Activated CD4-positive, alpha-beta memory T cell treated with anti-CD3 and anti-CD28 coated beads, Interleukin-2, amount 10 ng/mL, durations not matched to agents 7 days and 5 days (primary cell): ENCODE results near the gene ZNF569. TPM values are rescaled to one million over a fixed set of nuclear protein-coding genes. Genes with fewer than 3 reads are reported as not detected.
"Not testable (repeated sequence)": the region's sequence is repeated elsewhere in the genome, so short reads cannot be mapped to it uniquely, and the experiment has no call there.

ENCODE experiments used
- CTCF ChIA-PET: fragments of 350-600 bp; sonication (Branson Sonifier 250); formaldehyde crosslinking; loops from one replicate; lab custom pipeline; 2021; ENCODE audit warnings: antibody characterized with exemption, inconsistent platforms; lab: Charles Lee
- POLR2A ChIA-PET: fragments of 350-600 bp; sonication (Branson Sonifier 250); formaldehyde crosslinking; loops from one replicate; lab custom pipeline; 2021; ENCODE audit warnings: antibody characterized with exemption; lab: Charles Lee
- DNase-seq: peaks from one replicate; pipeline ENCODE4 v3.0.0-alpha.2; 2020
- H3K27ac Mint-ChIP-seq: one replicate; pipeline ENCODE4 v1.8.0; 2021; ENCODE audit warnings: mild to moderate bottlenecking, mixed read lengths
- H3K27me3 Mint-ChIP-seq: one replicate; pipeline ENCODE4 v1.8.0; 2021; ENCODE audit warnings: mixed read lengths
- H3K36me3 Mint-ChIP-seq: one replicate; pipeline ENCODE4 v1.8.0; 2021; ENCODE audit warnings: low read depth, mixed read lengths
- H3K4me1 Mint-ChIP-seq: one replicate; pipeline ENCODE4 v1.8.0; 2021; ENCODE audit warnings: mixed read lengths
- H3K4me3 Mint-ChIP-seq: one replicate; pipeline ENCODE4 v1.8.0; 2021; ENCODE audit warnings: mild to moderate bottlenecking, mixed read lengths
- H3K9me3 Mint-ChIP-seq: one replicate; pipeline ENCODE4 v1.8.0; 2021; ENCODE audit warnings: mixed read lengths
- total RNA-seq, 2 experiments: library from RNA; stranded (reverse); gene quantifications; one replicate each; pipeline ENCODE4 v1.2.3, GENCODE V29; 2021

The ZNF569 gene
- total RNA-seq, 2 experiments from 2014 or later: 6.4 to 7.6 TPM

DNA sequence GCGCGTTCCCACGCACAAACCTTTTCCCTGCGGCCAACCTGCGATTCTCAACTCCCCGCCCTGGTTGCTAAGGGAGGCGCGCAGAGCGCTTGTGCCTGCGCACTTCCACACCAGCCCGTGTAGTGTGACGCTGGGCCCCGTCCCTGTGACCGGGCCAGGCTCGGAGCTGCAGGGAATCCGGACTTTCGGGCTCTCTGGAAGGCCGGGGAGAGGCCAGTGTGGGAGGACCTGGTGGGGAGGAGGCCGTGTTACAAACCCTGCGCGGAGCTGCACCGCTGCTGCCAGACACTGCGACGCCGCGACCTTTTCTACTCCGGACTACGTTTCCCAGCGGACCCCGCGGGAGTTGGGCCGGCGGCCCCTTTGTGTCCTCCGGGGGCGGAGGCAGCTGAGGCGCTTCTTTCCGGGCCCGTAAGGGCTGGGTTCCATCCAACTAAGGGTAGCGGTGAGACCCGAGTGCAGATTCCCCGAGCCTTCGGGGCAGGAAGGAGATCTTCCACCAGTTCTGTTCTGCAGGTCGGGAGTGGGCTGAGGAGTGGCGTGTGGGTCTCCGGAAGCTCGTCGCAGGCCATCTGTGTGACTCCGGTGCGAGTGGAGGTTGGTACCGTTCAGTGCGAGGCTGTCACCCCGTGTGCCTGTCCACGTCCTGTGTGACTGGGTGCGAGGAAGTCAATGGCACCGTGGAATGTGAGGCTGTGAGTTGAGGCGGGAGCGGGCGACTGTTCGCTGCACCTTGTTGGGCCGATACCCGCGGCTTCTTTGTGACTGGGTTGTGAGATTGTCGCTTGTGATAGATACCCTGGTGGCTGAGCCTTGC is 1.9 kb upstream of the ZNF569 start, which contains the start of gene ZNF570:
Gene ZNF570, plus strand, starts transcription at position 396 of the 817 bp plus-strand sequence. CDS start 999 bp downstream, outside the sequence.
- H3K27me3 Mint-ChIP-seq: no peaks in the 10 kb centered on the region

GRCh38 chr19:37467608-37468090 is 405 bp upstream of the ZNF569 start:
- ChIA-PET CTCF (interaction anchor here (1.1 to 2.4 kb wide), 2 partner anchors 97 to 389 kb away, joined by 4 to 9 read pairs; partner anchors contain the start of genes ZNF420 and ZNF527), POLR2A (interaction anchor here (0.6 to 3.0 kb wide), 12 partner anchors 8 to 938 kb away, joined by 3 to 21 read pairs (median 6); partner anchors contain the start of genes ZNF345, ZNF420, ZNF527 and ZNF529)
- peak overlapping the region; percentile 97 for H3K4me3 Mint-ChIP-seq
- H3K27me3 Mint-ChIP-seq: no peaks in the 10 kb centered on the region
- DNase-seq: no peak
- H3K27ac Mint-ChIP-seq: peak overlapping the region; percentile 95
- H3K4me1 Mint-ChIP-seq: peaks cover 41% of the 10 kb centered on the region
- H3K9me3 Mint-ChIP-seq: peaks cover 19% of the 10 kb centered on the region
- peaks cover 43% of the 10 kb centered on the region for H3K36me3 Mint-ChIP-seq

More for the DNA sequence above, 1.9 kb upstream of the ZNF569 start, which contains the start of gene ZNF570:
- ChIA-PET POLR2A (interaction anchor here (0.7 to 1.6 kb wide), 11 partner anchors 12 to 1254 kb away, joined by 3 to 13 read pairs (median 5); partner anchors contain the start of genes ZFP30, ZNF146, ZNF260 and ZNF345), CTCF (interaction anchor here (1.0 kb wide), 1 partner anchor 37 kb away, joined by 3 read pairs; the partner anchor contains the start of gene ZNF793)
- peak within 1 kb of the TSS; percentile 90 for H3K27ac Mint-ChIP-seq
- peaks cover 41% of the 10 kb centered on the region for H3K36me3 Mint-ChIP-seq
- DNase-seq: peak; percentile 89
- peak within 1 kb of the TSS; percentile 97 for H3K4me3 Mint-ChIP-seq
- peaks cover 41% of the 10 kb centered on the region for H3K4me1 Mint-ChIP-seq
- H3K9me3 Mint-ChIP-seq: peaks cover 19% of the 10 kb centered on the region

- H3K4me1 Mint-ChIP-seq: peaks cover 41% of the 10 kb centered on the region
- no peak for DNase-seq
- peaks cover 19% of the 10 kb centered on the region for H3K9me3 Mint-ChIP-seq
- ChIA-PET CTCF (interaction anchor here (2.4 kb wide), 1 partner anchor 96 kb away, joined by 9 read pairs; the partner anchor contains the start of gene ZNF527), POLR2A (interaction anchor here (1.0 to 3.0 kb wide), 9 partner anchors 9 to 616 kb away, joined by 3 to 21 read pairs (median 5); partner anchors contain the start of genes ZFP30, ZNF345, ZNF527 and ZNF573)
- H3K27me3 Mint-ChIP-seq: no peaks in the 10 kb centered on the region
- H3K27ac Mint-ChIP-seq: peak overlapping the region; percentile 95
- H3K36me3 Mint-ChIP-seq: peaks cover 43% of the 10 kb centered on the region
- H3K4me3 Mint-ChIP-seq: peak overlapping the region; percentile 97
These were observed 907 bp downstream of the ZNF569 start for GRCh38 chr19:37466277-37466797.

GRCh38 chr19:37452500-37453245 is 14.6 kb downstream of the ZNF569 start:
- Mint-ChIP-seq H3K4me3 (no peak overlapping the region), H3K27ac (no peak overlapping the region), H3K4me1 (no peaks in the 10 kb centered on the region), H3K27me3 (no peaks in the 10 kb centered on the region), H3K36me3 (peaks cover 55% of the 10 kb centered on the region), H3K9me3 (peaks cover 75% of the 10 kb centered on the region)
- POLR2A ChIA-PET: interaction anchor here (1.0 kb wide), 1 partner anchor 13 kb away, joined by 3 read pairs; no protein-coding TSS in a partner anchor
- DNase-seq: no peak
- CTCF ChIA-PET: no interaction called here

- peaks cover 42% of the 10 kb centered on the region for H3K36me3 Mint-ChIP-seq
- no peaks in the 10 kb centered on the region for H3K4me1 Mint-ChIP-seq
- no peak for DNase-seq
- no peak overlapping the region for H3K27ac Mint-ChIP-seq
- ChIA-PET CTCF (no interaction called here), POLR2A (no interaction called here)
- peaks cover 63% of the 10 kb centered on the region for H3K9me3 Mint-ChIP-seq
- H3K4me3 Mint-ChIP-seq: no peak overlapping the region
- H3K27me3 Mint-ChIP-seq: no peaks in the 10 kb centered on the region
These were observed 53.7 kb downstream of the ZNF569 start for GRCh38 chr19:37413313-37414084.

- H3K27ac Mint-ChIP-seq: no peak overlapping the region
- DNase-seq: no peak
- POLR2A ChIA-PET: no interaction called here
- peaks cover 36% of the 10 kb centered on the region for H3K36me3 Mint-ChIP-seq
- H3K9me3 Mint-ChIP-seq: peaks cover 66% of the 10 kb centered on the region
- no peak overlapping the region for H3K4me3 Mint-ChIP-seq
- no peaks in the 10 kb centered on the region for H3K27me3 Mint-ChIP-seq
- CTCF ChIA-PET: no interaction called here
- H3K4me1 Mint-ChIP-seq: no peaks in the 10 kb centered on the region
These were observed 54.5 kb downstream of the ZNF569 start for GRCh38 chr19:37412700-37413099.

- H3K27ac Mint-ChIP-seq, H3K27me3 Mint-ChIP-seq, POLR2A ChIA-PET, H3K36me3 Mint-ChIP-seq, CTCF ChIA-PET, H3K4me3 Mint-ChIP-seq, H3K4me1 Mint-ChIP-seq, DNase-seq: not testable (repeated sequence)
- peaks cover 65% of the 10 kb centered on the region for H3K9me3 Mint-ChIP-seq
These were observed 61.0 kb downstream of the ZNF569 start for GRCh38 chr19:37406140-37406846.

GRCh38 chr19:37403403-37403802 is 63.8 kb downstream of the ZNF569 start:
- Mint-ChIP-seq H3K4me3 (no peak overlapping the region), H3K27me3 (no peaks in the 10 kb centered on the region), H3K4me1 (no peaks in the 10 kb centered on the region), H3K27ac (no peak overlapping the region), H3K36me3 (no peaks in the 10 kb centered on the region), H3K9me3 (peaks cover 61% of the 10 kb centered on the region)
- POLR2A ChIA-PET: no interaction called here
- CTCF ChIA-PET: no interaction called here
- DNase-seq: no peak

GRCh38 chr19:37401078-37401477 is 66.2 kb downstream of the ZNF569 start:
- H3K27ac Mint-ChIP-seq: no peak overlapping the region
- POLR2A ChIA-PET: no interaction called here
- no peak overlapping the region for H3K4me3 Mint-ChIP-seq
- no peaks in the 10 kb centered on the region for H3K36me3 Mint-ChIP-seq
- H3K27me3 Mint-ChIP-seq: no peaks in the 10 kb centered on the region
- H3K4me1 Mint-ChIP-seq: no peaks in the 10 kb centered on the region
- CTCF ChIA-PET: no interaction called here
- peaks cover 58% of the 10 kb centered on the region for H3K9me3 Mint-ChIP-seq
- no peak for DNase-seq

DNA sequence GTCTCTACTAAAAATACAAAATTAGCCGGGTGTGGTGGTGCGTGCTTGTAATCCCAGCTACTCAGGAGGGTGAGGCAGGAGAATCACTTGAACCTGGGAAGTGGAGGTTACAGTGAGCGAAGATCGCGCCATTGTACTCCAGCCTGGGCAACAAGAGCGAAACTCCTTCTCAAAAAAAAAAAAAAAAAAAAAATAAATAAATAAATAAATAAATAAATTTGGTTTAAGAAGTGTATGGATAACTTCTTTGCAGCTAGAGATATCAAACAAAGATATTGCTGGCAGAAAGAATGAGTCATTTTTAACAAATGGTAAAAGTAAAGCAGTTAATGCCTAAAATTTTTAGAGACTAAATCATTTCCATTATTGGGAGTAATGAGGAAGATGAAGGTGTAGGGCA is 75.8 kb downstream of the ZNF569 start:
- H3K4me3 Mint-ChIP-seq, DNase-seq, POLR2A ChIA-PET, H3K27ac Mint-ChIP-seq, CTCF ChIA-PET, H3K27me3 Mint-ChIP-seq, H3K4me1 Mint-ChIP-seq: not testable (repeated sequence)
- Mint-ChIP-seq H3K9me3 (peaks cover 65% of the 10 kb centered on the region), H3K36me3 (peaks cover 35% of the 10 kb centered on the region)

DNA sequence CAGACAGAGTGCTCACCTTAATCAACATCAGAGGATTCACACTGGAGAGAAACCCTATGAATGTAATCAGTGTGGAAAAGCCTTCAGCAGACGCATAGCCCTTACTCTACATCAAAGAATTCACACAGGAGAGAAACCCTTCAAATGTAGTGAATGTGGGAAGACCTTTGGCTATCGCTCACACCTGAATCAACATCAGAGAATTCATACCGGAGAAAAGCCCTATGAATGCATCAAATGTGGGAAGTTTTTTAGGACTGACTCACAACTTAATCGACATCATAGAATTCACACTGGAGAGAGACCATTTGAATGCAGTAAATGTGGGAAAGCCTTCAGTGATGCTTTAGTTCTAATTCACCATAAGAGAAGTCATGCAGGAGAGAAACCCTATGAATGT is 78.0 kb downstream of the ZNF569 start:
- H3K9me3 Mint-ChIP-seq: peaks cover 72% of the 10 kb centered on the region
- H3K36me3 Mint-ChIP-seq: peaks cover 55% of the 10 kb centered on the region
- H3K27ac Mint-ChIP-seq: no peak overlapping the region
- H3K27me3 Mint-ChIP-seq: no peaks in the 10 kb centered on the region
- ChIA-PET POLR2A (no interaction called here), CTCF (no interaction called here)
- no peaks in the 10 kb centered on the region for H3K4me1 Mint-ChIP-seq
- H3K4me3 Mint-ChIP-seq: no peak overlapping the region
- no peak for DNase-seq
